ENCODE data around the gene GHRL. TPM values are rescaled to one million over a fixed set of nuclear protein-coding genes. Genes with fewer than 3 reads are reported as not detected.
"Not testable (repeated sequence)": the region's sequence is repeated elsewhere in the genome, so short reads cannot be mapped to it uniquely, and the experiment has no call there.

Gene GHRL
- total RNA-seq, 2 donors from 2014 or later = 0.54 to 3.0 TPM

GRCh38 chr3:10277115-10277625, 15.6 kb downstream of the GHRL start:
- no peak for ATAC-seq (ENCODE audit: insufficient number of reproducible peaks, low FRiP score, low read depth)
- H3K27ac ChIP-seq = no peak overlapping the region
- no peaks in the 10 kb centered on the region for H3K9me3 ChIP-seq
- no peak for DNase-seq (ENCODE audit: low spot score)
- peaks cover 41% of the 10 kb centered on the region for H3K36me3 ChIP-seq
- no peak for TF ChIP-seq CTCF (IDR thresholded peaks at IDR 0.05)
- H3K27me3 ChIP-seq (replicated peaks; ENCODE audit: insufficient read depth) = no peaks in the 10 kb centered on the region
- no peak overlapping the region for H3K4me3 ChIP-seq
- H3K4me1 ChIP-seq (ENCODE audit: control insufficient read depth in 1 of 2, low read depth in 2 of 2) = peaks cover 12 to 19% of the 10 kb centered on the region in 2 donors

GRCh38 chr3:10274601-10275000, 18.1 kb downstream of the GHRL start:
- Histone ChIP-seq H3K4me1 (ENCODE audit: control insufficient read depth in 1 of 2, low read depth in 2 of 2) (peaks cover 12 to 19% of the 10 kb centered on the region in 2 donors), H3K27ac (no peak overlapping the region), H3K36me3 (peaks cover 49% of the 10 kb centered on the region), H3K27me3 (replicated peaks; ENCODE audit: insufficient read depth) (no peaks in the 10 kb centered on the region), H3K9me3 (no peaks in the 10 kb centered on the region), H3K4me3 (no peak overlapping the region)
- DNase-seq (ENCODE audit: low spot score) = no peak
- TF ChIP-seq CTCF (IDR thresholded peaks at IDR 0.05) = no peak
- ATAC-seq (ENCODE audit: insufficient number of reproducible peaks, low FRiP score, low read depth) = no peak

- Histone ChIP-seq H3K27me3 (replicated peaks; ENCODE audit: insufficient read depth) (no peaks in the 10 kb centered on the region), H3K27ac (no peak overlapping the region), H3K9me3 (no peaks in the 10 kb centered on the region), H3K4me3 (no peak overlapping the region), H3K4me1 (ENCODE audit: control insufficient read depth in 1 of 2, low read depth in 2 of 2) (peaks cover 12 to 19% of the 10 kb centered on the region in 2 donors), H3K36me3 (peaks cover 47% of the 10 kb centered on the region)
- TF ChIP-seq CTCF (IDR thresholded peaks at IDR 0.05) = no peak
- no peak for DNase-seq (ENCODE audit: low spot score)
- no peak for ATAC-seq (ENCODE audit: insufficient number of reproducible peaks, low FRiP score, low read depth)
These were observed 18.9 kb downstream of the GHRL start for GRCh38 chr3:10273702-10274305.

GRCh38 chr3:10272977-10273376, 19.8 kb downstream of the GHRL start:
- H3K4me3 ChIP-seq = no peak overlapping the region
- ATAC-seq (ENCODE audit: insufficient number of reproducible peaks, low FRiP score, low read depth) (no peak), DNase-seq (ENCODE audit: low spot score) (no peak)
- H3K36me3 ChIP-seq = peaks cover 38% of the 10 kb centered on the region
- H3K9me3 ChIP-seq = no peaks in the 10 kb centered on the region
- H3K4me1 ChIP-seq (ENCODE audit: control insufficient read depth in 1 of 2, low read depth in 2 of 2) = peaks cover 12 to 26% of the 10 kb centered on the region in 2 donors
- H3K27me3 ChIP-seq (replicated peaks; ENCODE audit: insufficient read depth) = no peaks in the 10 kb centered on the region
- no peak for TF ChIP-seq CTCF (IDR thresholded peaks at IDR 0.05)
- H3K27ac ChIP-seq = no peak overlapping the region

- ATAC-seq (ENCODE audit: insufficient number of reproducible peaks, low FRiP score, low read depth); H3K9me3 ChIP-seq; DNase-seq (ENCODE audit: low spot score); H3K27me3 ChIP-seq (replicated peaks; ENCODE audit: insufficient read depth); H3K27ac ChIP-seq; H3K4me3 ChIP-seq: not testable (repeated sequence)
- Histone ChIP-seq H3K4me1 (ENCODE audit: control insufficient read depth in 1 of 2, low read depth in 2 of 2) (peaks cover 17 to 31% of the 10 kb centered on the region in 2 donors), H3K36me3 (peaks cover 34% of the 10 kb centered on the region)
These were observed 20.3 kb downstream of the GHRL start for GRCh38 chr3:10272476-10272875.

- Histone ChIP-seq H3K4me1 (ENCODE audit: control insufficient read depth in 1 of 2, low read depth in 2 of 2) (peaks cover 19 to 40% of the 10 kb centered on the region in 2 donors), H3K4me3 (no peak overlapping the region), H3K9me3 (no peaks in the 10 kb centered on the region), H3K27me3 (replicated peaks; ENCODE audit: insufficient read depth) (no peaks in the 10 kb centered on the region), H3K36me3 (peaks cover 24% of the 10 kb centered on the region), H3K27ac (no peak overlapping the region)
- no peak for TF ChIP-seq CTCF (IDR thresholded peaks at IDR 0.05)
- DNase-seq (ENCODE audit: low spot score) (no peak), ATAC-seq (ENCODE audit: insufficient number of reproducible peaks, low FRiP score, low read depth) (no peak)
These were observed 23.3 kb downstream of the GHRL start for GRCh38 chr3:10269443-10269842.
